HEK293 (cell line): ENCODE measurements around the gene AGAP1.

Experiments
- CTCF ChIA-PET: fragments of 350-600 bp; formaldehyde crosslinking; extraction: SDS; loops from one replicate; lab custom pipeline; 2021; ENCODE audit warnings: antibody characterized with exemption; lab: Yijun Ruan, JAX
- POLR2A ChIA-PET: fragments of 300-600 bp; formaldehyde crosslinking; extraction: SDS; loops from one replicate; lab custom pipeline; 2020; ENCODE audit warnings: antibody characterized with exemption, inconsistent platforms; lab: Yijun Ruan, JAX
- H3K27ac ChIP-seq: fragments of 200-500 bp; sonication (Bioruptor generic); 2 replicates; pipeline ENCODE4 v1.5.1; 2014; ENCODE audit warnings: low read depth, low read length, control low read depth, inconsistent platforms; ENCODE audit errors: extremely low read depth
- H3K36me3 ChIP-seq, 2 experiments: fragments of 200-500 bp in 1 of 2; sonication (Bioruptor generic) in 1 of 2; 1 replicate in 1 of 2; 2 replicates in 1 of 2; pipeline ENCODE4 v1.5.1; 2014 to 2017; ENCODE audit warnings: inconsistent platforms in 2 of 2, low read length in 2 of 2; ENCODE audit not compliant: control insufficient read depth in 2 of 2, insufficient read depth in 1 of 2
- H3K4me1 ChIP-seq: fragments of 200-500 bp; sonication (Bioruptor generic); 2 replicates; pipeline ENCODE4 v1.5.1; 2014; ENCODE audit warnings: mild to moderate bottlenecking, low read length, inconsistent platforms; ENCODE audit not compliant: control insufficient read depth, insufficient read depth
- H3K4me3 ChIP-seq: 2 replicates; pipeline ENCODE4 v1.5.1; 2011; ENCODE audit warnings: low read depth, mild to moderate bottlenecking, control low read depth, low read length, moderate library complexity
- H3K9me3 ChIP-seq: fragments of 200-500 bp; sonication (Bioruptor generic); 2 replicates; pipeline ENCODE4 v1.5.1; 2014; ENCODE audit warnings: low read depth, low read length, inconsistent platforms; ENCODE audit not compliant: control insufficient read depth, insufficient read depth
- EGR2 ChIP-seq: fragments of 450-650 bp; formaldehyde crosslinking; IDR thresholded peaks from 2 replicates; pipeline ENCODE4 v1.5.1; 2016; ENCODE audit warnings: low read depth, missing biosample characterization, missing genetic modification characterization
- FEZF1 ChIP-seq: fragments of 450-650 bp; formaldehyde crosslinking; IDR thresholded peaks from 2 replicates; pipeline ENCODE4 v1.5.1; 2016; ENCODE audit warnings: missing biosample characterization, missing genetic modification characterization
- PRDM1 ChIP-seq: fragments of 450-650 bp; formaldehyde crosslinking; IDR thresholded peaks from 2 replicates; pipeline ENCODE4; 2016; ENCODE audit warnings: missing biosample characterization, missing genetic modification characterization
- TCF7L2 ChIP-seq: IDR thresholded peaks from 2 replicates; pipeline ENCODE4 v1.6.1; 2011; ENCODE audit warnings: low read depth, mild to moderate bottlenecking, inconsistent platforms, low read length, moderate library complexity, borderline replicate concordance
- YY1 ChIP-seq: fragments of 450-650 bp; formaldehyde crosslinking; IDR thresholded peaks from 2 replicates; pipeline ENCODE4 v1.5.1; 2018; ENCODE audit warnings: missing biosample characterization, missing genetic modification characterization
- ZBTB10 ChIP-seq: fragments of 450-650 bp; formaldehyde crosslinking; IDR thresholded peaks from 2 replicates; pipeline ENCODE4 v1.5.1; 2016; ENCODE audit warnings: missing biosample characterization, missing genetic modification characterization
- ZBTB6 ChIP-seq: fragments of 450-650 bp; formaldehyde crosslinking; IDR thresholded peaks from 2 replicates; pipeline ENCODE4 v1.5.1; 2017; ENCODE audit warnings: missing biosample characterization, missing genetic modification characterization
- ZIC2 ChIP-seq: fragments of 450-650 bp; formaldehyde crosslinking; IDR thresholded peaks from 2 replicates; pipeline ENCODE4 v1.5.1; 2016; ENCODE audit warnings: missing biosample characterization, missing genetic modification characterization
- ZNF114 ChIP-seq: fragments of 450-650 bp; formaldehyde crosslinking; IDR thresholded peaks from 2 replicates; pipeline ENCODE4 v1.5.0; 2017; ENCODE audit warnings: missing biosample characterization, missing genetic modification characterization
- ZNF175 ChIP-seq: fragments of 450-650 bp; formaldehyde crosslinking; IDR thresholded peaks from 2 replicates; pipeline ENCODE4 v1.5.1; 2016; ENCODE audit warnings: missing biosample characterization, missing genetic modification characterization
- ZNF248 ChIP-seq: fragments of 450-650 bp; formaldehyde crosslinking; IDR thresholded peaks from 2 replicates; pipeline ENCODE4 v1.5.1; 2017; ENCODE audit warnings: missing biosample characterization, missing genetic modification characterization
- ZNF26 ChIP-seq: fragments of 450-650 bp; formaldehyde crosslinking; IDR thresholded peaks from 2 replicates; pipeline ENCODE4 v1.5.1; 2016; ENCODE audit warnings: missing biosample characterization, missing genetic modification characterization
- ZNF433 ChIP-seq: fragments of 450-650 bp; formaldehyde crosslinking; IDR thresholded peaks from 2 replicates; pipeline ENCODE4 v1.5.1; 2016; ENCODE audit warnings: missing biosample characterization, missing genetic modification characterization, low read depth
- ZNF529 ChIP-seq: fragments of 450-650 bp; formaldehyde crosslinking; IDR thresholded peaks from 2 replicates; pipeline ENCODE4 v1.5.1; 2017; ENCODE audit warnings: missing genetic modification characterization, missing biosample characterization; ENCODE audit not compliant: insufficient replicate concordance
- ZNF544 ChIP-seq: fragments of 450-650 bp; formaldehyde crosslinking; IDR thresholded peaks from 2 replicates; pipeline ENCODE4 v1.5.0; 2017; ENCODE audit warnings: missing biosample characterization, missing genetic modification characterization
- ZNF571 ChIP-seq: fragments of 450-650 bp; formaldehyde crosslinking; IDR thresholded peaks from 2 replicates; pipeline ENCODE4 v1.5.0; 2017; ENCODE audit warnings: missing biosample characterization, missing genetic modification characterization
- ZNF701 ChIP-seq: fragments of 450-650 bp; formaldehyde crosslinking; IDR thresholded peaks from 2 replicates; pipeline ENCODE4 v1.5.1; 2016; ENCODE audit warnings: missing biosample characterization, missing genetic modification characterization
- ZNF777 ChIP-seq: fragments of 450-650 bp; formaldehyde crosslinking; IDR thresholded peaks from 2 replicates; pipeline ENCODE4 v1.5.1; 2017; ENCODE audit warnings: missing biosample characterization, missing genetic modification characterization, borderline replicate concordance
- ZNF791 ChIP-seq: fragments of 450-650 bp; formaldehyde crosslinking; IDR thresholded peaks from 2 replicates; pipeline ENCODE4 v1.5.1; 2016; ENCODE audit warnings: missing biosample characterization, missing genetic modification characterization

The AGAP1 gene

GRCh38 chr2:236112466-236112865, 618.6 kb downstream of the AGAP1 start:
- no peak for TF ChIP-seq EGR2 (tag by site-specific recombination)
- TF ChIP-seq ZNF529 (tag by site-specific recombination) = no peak
- TF ChIP-seq PRDM1 (tag by site-specific recombination) = no peak
- no peak for TF ChIP-seq YY1 (tag by site-specific recombination)
- no peak for TF ChIP-seq ZNF114
- no peak for TF ChIP-seq ZNF701 (tag by site-specific recombination)
- no peak for TF ChIP-seq TCF7L2
- TF ChIP-seq FEZF1 = no peak
- no peak for TF ChIP-seq ZNF433 (tag by site-specific recombination)
- POLR2A ChIA-PET = no interaction called here
- H3K9me3 ChIP-seq = no peaks in the 10 kb centered on the region
- H3K4me3 ChIP-seq = no peak overlapping the region
- H3K36me3 ChIP-seq = no peaks in the 10 kb centered on the region
- no peaks in the 10 kb centered on the region for H3K4me1 ChIP-seq
- H3K27ac ChIP-seq = no peak overlapping the region
- CTCF ChIA-PET = no interaction called here

GRCh38 chr2:236113425-236113824, 619.6 kb downstream of the AGAP1 start:
- no peak overlapping the region for H3K4me3 ChIP-seq
- TF ChIP-seq EGR2 (tag by site-specific recombination) (0 out of 2 replicates have a peak, but pooled peaks have one; percentile 10), ZNF571 (tag by site-specific recombination) (no peak)
- TF ChIP-seq, all 188 proteins: peak for 1
- Histone ChIP-seq H3K4me1 (peaks cover 5% of the 10 kb centered on the region), H3K9me3 (no peaks in the 10 kb centered on the region), H3K36me3 (no peaks in the 10 kb centered on the region), H3K27ac (no peak overlapping the region)
- CTCF ChIA-PET = no interaction called here
- POLR2A ChIA-PET = no interaction called here

- Histone ChIP-seq H3K27ac (no peak overlapping the region), H3K4me3 (no peak overlapping the region), H3K9me3 (no peaks in the 10 kb centered on the region), H3K36me3 (no peaks in the 10 kb centered on the region), H3K4me1 (peaks cover 5% of the 10 kb centered on the region)
- CTCF ChIA-PET = no interaction called here
- no peak for TF ChIP-seq ZNF544 (tag by site-specific recombination)
- POLR2A ChIA-PET = no interaction called here
Observed at GRCh38 chr2:236113948-236114347, 620.1 kb downstream of the AGAP1 start.

GRCh38 chr2:236114959-236115358, 621.1 kb downstream of the AGAP1 start:
- POLR2A ChIA-PET = no interaction called here
- no peak overlapping the region for H3K27ac ChIP-seq
- no peaks in the 10 kb centered on the region for H3K9me3 ChIP-seq
- TF ChIP-seq ZIC2 (tag by site-specific recombination) (0 out of 2 replicates have a peak, but pooled peaks have one; percentile 24), ZNF175 (tag by site-specific recombination) (no peak)
- no peak overlapping the region for H3K4me3 ChIP-seq
- H3K36me3 ChIP-seq = no peaks in the 10 kb centered on the region
- CTCF ChIA-PET = interaction anchor here (0.7 to 1.0 kb wide), 2 partner anchors 66 to 420 kb away, joined by 3 read pairs; no protein-coding TSS in a partner anchor
- peaks cover 5% of the 10 kb centered on the region for H3K4me1 ChIP-seq

- ChIA-PET POLR2A (no interaction called here), CTCF (no interaction called here)
- Histone ChIP-seq H3K36me3 (no peaks in the 10 kb centered on the region), H3K4me1 (peaks cover 5% of the 10 kb centered on the region), H3K4me3 (no peak overlapping the region), H3K9me3 (no peaks in the 10 kb centered on the region), H3K27ac (no peak overlapping the region)
- no peak for TF ChIP-seq ZNF26
- no peak for TF ChIP-seq YY1 (tag by site-specific recombination)
- no peak for TF ChIP-seq ZBTB10 (tag by site-specific recombination)
- no peak for TF ChIP-seq ZNF791 (tag by site-specific recombination)
- no peak for TF ChIP-seq EGR2 (tag by site-specific recombination)
- no peak for TF ChIP-seq ZBTB6
- TF ChIP-seq ZNF777 (tag by site-specific recombination) = no peak
- no peak for TF ChIP-seq ZNF248 (tag by site-specific recombination)
Observed at GRCh38 chr2:236117401-236117800, 623.6 kb downstream of the AGAP1 start.
